ENCODE results near the gene RAF1. TPM values are rescaled to one million over a fixed set of nuclear protein-coding genes. Genes with fewer than 3 reads are reported as not detected.

Gene RAF1
- total and polyA plus RNA-seq, 2 donors (not counting 3 experiments of a cell fraction or from before 2014, with no cell fraction given): 73.8 to 86.2 TPM

GRCh38 chr3:12687948-12688347 lies 24.0 kb upstream of the RAF1 start:
- H3K4me2 ChIP-seq (ENCODE audit: insufficient read depth, low read length): no peak overlapping the region
- DNase-seq (ENCODE audit: low read depth, low spot score): no peak
- POLR2A ChIA-PET: no interaction called here

More at GRCh38 chr3:12687948-12688347, 24.0 kb upstream of the RAF1 start:
- Histone ChIP-seq H3K9ac (replicated peaks; ENCODE audit: extremely low read depth, insufficient read depth, low read length) (no peak overlapping the region), H3K27me3 (ENCODE audit: control insufficient read depth in 2 of 2, insufficient read depth in 2 of 2, low read length in 2 of 2) (no peaks in the 10 kb centered on the region), H3K27ac (ENCODE audit: insufficient read depth, low read depth, low read length) (no peak overlapping the region), H4K20me1 (replicated peaks; ENCODE audit: control insufficient read depth, extremely low read depth, insufficient read depth, low read length) (no peaks in the 10 kb centered on the region), H3K36me3 (ENCODE audit: control insufficient read depth in 2 of 2, extremely low read depth in 1 of 2, insufficient read depth in 2 of 2, low read length in 2 of 2) (no peaks in the 10 kb centered on the region), H3K4me1 (ENCODE audit: control insufficient read depth, extremely low read depth, insufficient read depth, low read length) (no peaks in the 10 kb centered on the region), H3K79me2 (ENCODE audit: control insufficient read depth, insufficient read depth, low read length) (no peaks in the 10 kb centered on the region), H3K4me3 (replicated peaks in 1 of 3; ENCODE audit: insufficient read depth in 1 of 3, low read depth in 1 of 3, low read length in 3 of 3) (no peak overlapping the region), H2AFZ (ENCODE audit: low read depth, low read length) (no peak overlapping the region), H3K9me3 (replicated peaks; ENCODE audit: control insufficient read depth, insufficient read depth, low read length) (no peaks in the 10 kb centered on the region), H3K9me1 (replicated peaks; ENCODE audit: control insufficient read depth, extremely low read depth, insufficient read depth, low read length) (no peaks in the 10 kb centered on the region)
- BruUV-seq (replicated peaks): no TSS peak
- CTCF ChIA-PET: no interaction called here
- TF ChIP-seq FOS (IDR thresholded peaks at IDR 0.05; ENCODE audit: borderline replicate concordance, insufficient read depth, low read length): no peak
- TF ChIP-seq POLR2AphosphoS5 (IDR thresholded peaks at IDR 0.05; ENCODE audit: insufficient read depth, low read depth, low read length): no peak
- TF ChIP-seq GATA2 (IDR thresholded peaks at IDR 0.05; ENCODE audit: insufficient read depth, insufficient read length, low read depth, low read length): no peak
- no peak for TF ChIP-seq EZH2 (IDR thresholded peaks at IDR 0.05; ENCODE audit: borderline replicate concordance, low read depth, low read length, severe bottlenecking)
- TF ChIP-seq CTCF (IDR thresholded peaks at IDR 0.05; ENCODE audit: extremely low read depth in 1 of 2, insufficient read depth in 1 of 2, low read depth in 1 of 2, low read length in 2 of 2): no peak
- no peak for TF ChIP-seq MYC (IDR thresholded peaks at IDR 0.05; ENCODE audit: low read depth, low read length)
- no peak for TF ChIP-seq JUN (IDR thresholded peaks at IDR 0.05; ENCODE audit: borderline replicate concordance, insufficient read depth, insufficient read length, low read depth)
- TF ChIP-seq, protein P1, sequence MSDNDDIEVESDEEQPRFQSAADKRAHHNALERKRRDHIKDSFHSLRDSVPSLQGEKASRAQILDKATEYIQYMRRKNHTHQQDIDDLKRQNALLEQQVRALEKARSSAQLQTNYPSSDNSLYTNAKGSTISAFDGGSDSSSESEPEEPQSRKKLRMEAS (IDR thresholded peaks at IDR 0.05; ENCODE audit: insufficient read depth, insufficient read length): no peak
- TF ChIP-seq POLR2A (IDR thresholded peaks at IDR 0.05; ENCODE audit: low read depth, low read length): no peak
- no peak for FAIRE-seq
- intact Hi-C loops (cut with micrococcal nuclease): no loop called here
- dilution Hi-C loops (cut with MboI; ENCODE audit: extremely low pct_ligation_motif_present, low sequenced_read_pairs): no loop called here

Measured in endothelial cell of umbilical vein (primary cell).